Activated naive CD4-positive, alpha-beta T cell treated with anti-CD3 and anti-CD28 coated beads, Interleukin-2, amount 50 U/mL, for 24 hours (primary cell): ENCODE data around the gene DIAPH3.

ENCODE experiments used
- H3K27ac Mint-ChIP-seq: one replicate; pipeline ENCODE4 v1.8.0; 2021; ENCODE audit warnings: mild to moderate bottlenecking, mixed read lengths
- H3K27me3 Mint-ChIP-seq: one replicate; pipeline ENCODE4 v1.8.0; 2021; ENCODE audit warnings: mixed read lengths
- H3K36me3 Mint-ChIP-seq: one replicate; pipeline ENCODE4 v1.8.0; 2021; ENCODE audit warnings: mixed read lengths
- H3K4me1 Mint-ChIP-seq: one replicate; pipeline ENCODE4 v1.8.0; 2021; ENCODE audit warnings: mixed read lengths
- H3K4me3 Mint-ChIP-seq: one replicate; pipeline ENCODE4 v1.8.0; 2021; ENCODE audit warnings: mild to moderate bottlenecking, mixed read lengths
- H3K9me3 Mint-ChIP-seq: one replicate; pipeline ENCODE4 v1.8.0; 2021; ENCODE audit warnings: mixed read lengths

The DIAPH3 gene

GRCh38 chr13:60028021-60028420 is 135.7 kb downstream of the DIAPH3 start:
- H3K27ac Mint-ChIP-seq: no peak overlapping the region
- peaks cover 9% of the 10 kb centered on the region for H3K9me3 Mint-ChIP-seq

GRCh38 chr13:60026286-60026685 is 137.4 kb downstream of the DIAPH3 start:
- H3K27ac Mint-ChIP-seq: no peak overlapping the region
- no peaks in the 10 kb centered on the region for H3K27me3 Mint-ChIP-seq
- H3K4me1 Mint-ChIP-seq: no peaks in the 10 kb centered on the region
- H3K36me3 Mint-ChIP-seq: peaks cover 2% of the 10 kb centered on the region
- peaks cover 9% of the 10 kb centered on the region for H3K9me3 Mint-ChIP-seq
- H3K4me3 Mint-ChIP-seq: no peak overlapping the region

More at GRCh38 chr13:60028021-60028420, 135.7 kb downstream of the DIAPH3 start:
- Mint-ChIP-seq H3K4me3 (no peak overlapping the region), H3K27me3 (no peaks in the 10 kb centered on the region), H3K4me1 (no peaks in the 10 kb centered on the region), H3K36me3 (peaks cover 2% of the 10 kb centered on the region)

- Mint-ChIP-seq H3K4me1 (peaks cover 14% of the 10 kb centered on the region), H3K27me3 (no peaks in the 10 kb centered on the region), H3K4me3 (no peak overlapping the region), H3K27ac (no peak overlapping the region), H3K9me3 (peaks cover 9% of the 10 kb centered on the region), H3K36me3 (peaks cover 2% of the 10 kb centered on the region)
Observed at GRCh38 chr13:60020288-60020687, 143.4 kb downstream of the DIAPH3 start.

GRCh38 chr13:60019119-60019993 is 144.4 kb downstream of the DIAPH3 start:
- peaks cover 5% of the 10 kb centered on the region for H3K9me3 Mint-ChIP-seq
- H3K4me1 Mint-ChIP-seq: peaks cover 14% of the 10 kb centered on the region
- H3K27ac Mint-ChIP-seq: no peak overlapping the region
- H3K27me3 Mint-ChIP-seq: no peaks in the 10 kb centered on the region
- peaks cover 2% of the 10 kb centered on the region for H3K36me3 Mint-ChIP-seq
- no peak overlapping the region for H3K4me3 Mint-ChIP-seq

- Mint-ChIP-seq H3K27ac (no peak overlapping the region), H3K4me1 (peaks cover 14% of the 10 kb centered on the region), H3K9me3 (no peaks in the 10 kb centered on the region)
Observed at GRCh38 chr13:60018536-60018935, 145.2 kb downstream of the DIAPH3 start.

GRCh38 chr13:60016229-60016628 is 147.5 kb downstream of the DIAPH3 start:
- Mint-ChIP-seq H3K36me3 (no peaks in the 10 kb centered on the region), H3K9me3 (no peaks in the 10 kb centered on the region), H3K27ac (no peak overlapping the region), H3K4me3 (no peak overlapping the region), H3K4me1 (peaks cover 14% of the 10 kb centered on the region), H3K27me3 (no peaks in the 10 kb centered on the region)

More at GRCh38 chr13:60018536-60018935, 145.2 kb downstream of the DIAPH3 start:
- H3K4me3 Mint-ChIP-seq: no peak overlapping the region
- H3K36me3 Mint-ChIP-seq: no peaks in the 10 kb centered on the region
- H3K27me3 Mint-ChIP-seq: no peaks in the 10 kb centered on the region

- Mint-ChIP-seq H3K27ac (no peak overlapping the region), H3K27me3 (no peaks in the 10 kb centered on the region), H3K4me3 (no peak overlapping the region), H3K36me3 (no peaks in the 10 kb centered on the region), H3K9me3 (no peaks in the 10 kb centered on the region), H3K4me1 (no peaks in the 10 kb centered on the region)
Observed at GRCh38 chr13:60013166-60013565, 150.6 kb downstream of the DIAPH3 start.

GRCh38 chr13:60012488-60012887 is 151.2 kb downstream of the DIAPH3 start:
- no peak overlapping the region for H3K27ac Mint-ChIP-seq
- H3K9me3 Mint-ChIP-seq: no peaks in the 10 kb centered on the region
- no peaks in the 10 kb centered on the region for H3K27me3 Mint-ChIP-seq
- H3K36me3 Mint-ChIP-seq: no peaks in the 10 kb centered on the region
- H3K4me3 Mint-ChIP-seq: no peak overlapping the region
- H3K4me1 Mint-ChIP-seq: no peaks in the 10 kb centered on the region

- Mint-ChIP-seq H3K9me3 (no peaks in the 10 kb centered on the region), H3K27ac (no peak overlapping the region), H3K36me3 (no peaks in the 10 kb centered on the region), H3K27me3 (no peaks in the 10 kb centered on the region), H3K4me1 (no peaks in the 10 kb centered on the region), H3K4me3 (no peak overlapping the region)
Observed at GRCh38 chr13:60009300-60010253, 154.2 kb downstream of the DIAPH3 start.

- H3K4me1 Mint-ChIP-seq: no peaks in the 10 kb centered on the region
- H3K36me3 Mint-ChIP-seq: no peaks in the 10 kb centered on the region
- no peaks in the 10 kb centered on the region for H3K9me3 Mint-ChIP-seq
- no peaks in the 10 kb centered on the region for H3K27me3 Mint-ChIP-seq
- no peak overlapping the region for H3K27ac Mint-ChIP-seq
- no peak overlapping the region for H3K4me3 Mint-ChIP-seq
Observed at GRCh38 chr13:60001889-60002288, 161.8 kb downstream of the DIAPH3 start.

GRCh38 chr13:60000976-60001375 is 162.8 kb downstream of the DIAPH3 start:
- Mint-ChIP-seq H3K4me1 (no peaks in the 10 kb centered on the region), H3K27ac (no peak overlapping the region), H3K4me3 (no peak overlapping the region), H3K36me3 (no peaks in the 10 kb centered on the region), H3K9me3 (no peaks in the 10 kb centered on the region), H3K27me3 (no peaks in the 10 kb centered on the region)

- Mint-ChIP-seq H3K9me3 (no peaks in the 10 kb centered on the region), H3K4me3 (no peak overlapping the region), H3K27me3 (no peaks in the 10 kb centered on the region), H3K36me3 (no peaks in the 10 kb centered on the region), H3K27ac (no peak overlapping the region), H3K4me1 (no peaks in the 10 kb centered on the region)
Observed at GRCh38 chr13:60000081-60000480, 163.6 kb downstream of the DIAPH3 start.

GRCh38 chr13:59997976-59998375 is 165.8 kb downstream of the DIAPH3 start:
- H3K36me3 Mint-ChIP-seq: no peaks in the 10 kb centered on the region

GRCh38 chr13:59996461-59996980 is 167.2 kb downstream of the DIAPH3 start:
- Mint-ChIP-seq H3K27me3 (no peaks in the 10 kb centered on the region), H3K4me3 (no peak overlapping the region), H3K9me3 (no peaks in the 10 kb centered on the region), H3K36me3 (no peaks in the 10 kb centered on the region), H3K4me1 (no peaks in the 10 kb centered on the region), H3K27ac (no peak overlapping the region)

More at GRCh38 chr13:59997976-59998375, 165.8 kb downstream of the DIAPH3 start:
- Mint-ChIP-seq H3K27ac (no peak overlapping the region), H3K27me3 (no peaks in the 10 kb centered on the region), H3K9me3 (no peaks in the 10 kb centered on the region), H3K4me3 (no peak overlapping the region), H3K4me1 (no peaks in the 10 kb centered on the region)

- Mint-ChIP-seq H3K36me3 (no peaks in the 10 kb centered on the region), H3K27ac (no peak overlapping the region), H3K4me3 (no peak overlapping the region), H3K27me3 (no peaks in the 10 kb centered on the region), H3K9me3 (no peaks in the 10 kb centered on the region), H3K4me1 (no peaks in the 10 kb centered on the region)
Observed at GRCh38 chr13:59991395-59991794, 172.3 kb downstream of the DIAPH3 start.
